ENCODE measurements around the gene PARD3.

- TF ChIP-seq CTCF (IDR thresholded peaks at IDR 0.05), result no peak
- no peak for TF ChIP-seq POLR2A (IDR thresholded peaks at IDR 0.05)
Measured at GRCh38 chr10:34229917-34230316, 585.2 kb downstream of the PARD3 start.
